ENCODE results near the gene SEC24C.

GRCh38 chr10:73742454-73742734 lies 1.8 kb upstream of the SEC24C start:
- TF ChIP-seq POLR2A (IDR thresholded peaks at IDR 0.05; ENCODE audit: low read depth, low read length) (peak; percentile 38), POLR2AphosphoS5 (IDR thresholded peaks at IDR 0.05; ENCODE audit: low read depth, low read length) (0 out of 2 replicates have a peak, but pooled peaks have one; percentile 31), PAX5 (IDR thresholded peaks at IDR 0.05; ENCODE audit: insufficient read depth, low read length, severe bottlenecking) (no peak), TAF1 (IDR thresholded peaks at IDR 0.05; ENCODE audit: low read depth, low read length) (no peak)

All from GM12891 (cell line).